HG02840 (cell line): ENCODE results near the gene RECQL5.

Experiments used
- ATAC-seq: cut with Tn5 transposase; IDR thresholded peaks from one replicate; pipeline ENCODE4 v1.9.1; 2021; ENCODE audit warnings: mild to moderate bottlenecking, moderate library complexity, moderate number of reproducible peaks; ENCODE audit not compliant: unreplicated experiment, low FRiP score

RECQL5 gene

GRCh38 chr17:75635610-75636202 lies 31.2 kb downstream of the RECQL5 start:
- ATAC-seq, result no peak

DNA sequence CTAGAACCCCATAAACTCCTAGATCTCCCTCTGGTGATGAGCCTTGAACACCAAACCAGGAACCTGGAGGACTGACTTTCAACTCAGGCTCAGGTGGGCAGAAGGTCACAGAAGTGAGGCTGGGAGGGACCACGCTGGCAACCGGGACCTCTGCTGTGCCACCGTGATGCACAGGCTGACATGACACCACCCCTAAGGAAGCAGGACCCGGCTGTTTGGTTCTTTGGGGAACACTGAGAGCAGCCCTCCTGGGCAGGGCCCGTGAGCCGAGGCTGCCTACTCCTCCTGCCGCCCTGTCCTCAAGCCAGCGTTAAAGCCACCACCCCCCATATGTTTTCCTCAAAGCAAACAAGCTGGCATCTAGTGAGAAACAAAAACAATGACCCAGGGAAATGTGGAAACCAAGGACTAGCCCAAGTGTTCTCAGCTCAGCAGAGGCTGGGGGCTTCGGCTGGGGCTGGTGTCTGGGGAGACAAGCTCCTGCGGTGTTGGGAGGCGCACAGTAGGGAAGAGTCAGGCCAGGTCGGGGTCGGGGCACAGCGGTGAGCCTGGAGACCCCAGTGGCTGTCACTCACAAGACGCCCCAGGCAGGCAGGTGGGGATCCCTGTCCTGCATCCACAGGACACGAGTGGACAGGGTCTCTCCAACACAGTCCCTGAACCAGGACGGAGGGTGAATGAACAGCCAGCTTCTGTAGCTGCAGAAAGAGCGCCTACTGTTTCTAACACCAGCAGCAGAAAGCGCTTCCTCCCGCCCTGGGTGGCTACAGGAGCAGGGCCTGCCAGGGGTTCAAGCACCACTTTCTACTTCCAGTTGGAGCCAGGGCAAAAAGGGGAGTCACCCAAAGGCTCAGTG lies 32.0 kb downstream of the RECQL5 start:
- ATAC-seq, result no peak

DNA sequence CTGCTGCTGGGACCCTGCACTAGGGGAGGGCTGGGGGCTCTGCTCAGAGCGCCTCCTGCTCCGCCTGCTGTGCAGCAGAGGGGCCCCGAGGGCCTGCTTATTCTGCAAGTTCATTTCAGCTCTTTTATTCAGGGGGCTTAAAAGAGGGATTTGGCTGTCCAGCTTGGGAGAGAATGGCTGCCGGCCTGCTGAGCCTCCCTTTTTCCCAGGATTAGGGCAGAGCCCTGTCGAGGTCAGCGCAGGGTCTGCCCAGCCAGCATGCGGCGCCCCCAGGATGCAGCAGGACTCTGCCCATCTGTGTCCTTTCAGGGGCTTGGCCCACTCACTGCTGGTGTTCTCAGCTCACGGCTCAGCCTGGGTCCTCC lies 32.6 kb downstream of the RECQL5 start:
- no peak for ATAC-seq

- ATAC-seq, result no peak
Observed at GRCh38 chr17:75633486-75634375, 33.2 kb downstream of the RECQL5 start.

DNA sequence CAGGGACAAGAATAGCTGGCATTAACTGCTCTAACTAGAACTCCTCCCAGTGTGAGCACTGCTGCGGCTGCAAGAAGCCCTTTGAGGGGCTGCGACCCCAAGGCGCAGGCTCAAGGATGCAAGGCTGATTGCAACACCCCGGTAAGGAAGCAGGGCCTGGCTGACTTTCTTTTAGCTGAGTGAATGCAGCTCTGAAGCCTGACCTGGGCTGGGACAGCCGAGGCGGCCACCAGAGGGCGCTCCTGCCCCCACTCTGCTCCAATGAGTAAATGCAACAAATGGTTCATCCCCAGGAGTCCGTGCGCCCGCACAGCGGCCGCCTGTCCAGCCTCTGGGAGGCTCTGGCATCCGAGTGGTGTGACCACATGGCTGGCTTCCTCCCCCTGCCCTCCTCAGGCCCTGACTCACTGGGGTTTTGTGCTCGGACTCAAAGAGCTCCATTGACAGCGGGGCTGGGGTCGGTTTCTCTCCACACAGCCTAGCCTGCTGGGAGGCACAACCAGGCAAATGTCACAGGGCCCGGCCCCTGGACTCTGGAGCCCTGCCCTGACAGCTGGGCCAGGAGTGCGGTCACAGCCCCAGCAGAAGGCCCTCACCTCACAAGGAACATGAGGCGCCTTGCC lies 34.0 kb downstream of the RECQL5 start, which contains the start of gene SMIM5:
SMIM5 (plus strand) TSS at position 572 of the 623 bp plus-strand sequence. CDS start 6,768 bp downstream, outside the sequence.
- no peak for ATAC-seq

DNA sequence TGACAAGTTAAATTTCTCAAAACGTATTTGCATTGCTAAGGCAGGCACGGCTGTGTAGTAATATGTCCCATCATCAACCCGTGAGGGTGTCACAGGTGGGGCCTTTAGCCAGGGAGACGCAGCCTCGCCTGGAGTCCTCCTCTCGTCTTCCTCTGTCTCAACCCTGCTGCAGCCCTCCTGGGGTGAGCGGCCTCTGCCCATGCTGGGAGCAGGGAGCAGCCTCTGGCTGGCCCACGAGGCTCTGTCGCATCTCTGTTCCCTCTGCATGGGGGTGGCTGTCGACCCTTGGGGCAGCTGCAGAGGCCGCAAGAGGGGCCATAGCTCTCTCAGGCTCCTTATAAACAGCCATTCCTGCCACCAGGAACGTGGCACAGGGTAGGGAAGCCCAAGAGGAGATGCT lies 34.5 kb downstream of the RECQL5 start:
- no peak for ATAC-seq

GRCh38 chr17:75631353-75631752 lies 35.6 kb downstream of the RECQL5 start:
- no peak for ATAC-seq

DNA sequence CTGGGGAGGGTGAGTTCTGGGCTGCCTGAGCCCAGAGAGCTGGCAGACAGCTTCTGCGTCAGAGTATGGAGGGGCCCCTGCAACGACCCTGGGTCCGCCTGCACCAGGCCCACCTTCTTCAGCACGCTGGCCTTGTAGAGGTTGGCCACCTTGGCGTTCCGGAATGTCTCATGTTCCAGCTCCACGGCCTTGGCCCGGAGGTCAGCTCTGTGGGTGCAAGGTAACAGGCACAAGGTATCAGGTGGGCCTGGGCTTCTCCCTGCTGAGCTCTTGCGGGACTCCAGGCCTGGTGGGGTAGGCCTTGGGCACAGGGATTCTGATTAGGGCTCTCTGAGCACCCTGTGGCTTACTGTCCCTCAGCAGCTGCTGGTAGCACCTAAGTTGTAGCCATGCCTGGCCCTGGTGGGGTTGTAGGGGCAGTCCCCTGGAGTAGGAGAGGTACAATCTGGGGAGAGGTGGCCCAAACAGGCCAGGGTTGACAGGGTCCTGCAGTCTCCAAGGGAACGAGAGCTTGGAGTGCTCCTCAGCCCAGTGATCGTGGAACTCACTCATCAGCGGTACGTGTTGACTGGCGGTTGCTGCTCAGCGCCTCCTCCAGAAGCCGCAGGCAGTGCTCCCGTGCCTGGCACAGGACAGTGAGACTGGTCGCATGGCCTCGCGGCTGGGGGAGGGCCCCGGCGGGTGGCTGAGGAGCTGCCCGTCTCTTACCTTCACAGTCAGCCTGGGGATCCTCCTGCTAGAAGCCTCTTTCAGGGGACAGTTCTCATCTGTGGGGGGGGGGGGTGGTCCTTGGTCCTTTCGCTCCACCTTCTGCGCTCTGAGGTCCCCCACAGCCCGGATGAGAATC lies 36.7 kb downstream of the RECQL5 start:
- ATAC-seq, result no peak

- ATAC-seq, result no peak
Observed at GRCh38 chr17:75629157-75629556, 37.8 kb downstream of the RECQL5 start.

GRCh38 chr17:75628425-75628824 lies 38.5 kb downstream of the RECQL5 start:
- ATAC-seq, result no peak

- ATAC-seq, result no peak
Observed at GRCh38 chr17:75627094-75627493, 39.9 kb downstream of the RECQL5 start.

GRCh38 chr17:75626496-75627038 lies 40.4 kb downstream of the RECQL5 start:
- ATAC-seq, result no peak

GRCh38 chr17:75625813-75626486 lies 41.0 kb downstream of the RECQL5 start:
- no peak for ATAC-seq

DNA sequence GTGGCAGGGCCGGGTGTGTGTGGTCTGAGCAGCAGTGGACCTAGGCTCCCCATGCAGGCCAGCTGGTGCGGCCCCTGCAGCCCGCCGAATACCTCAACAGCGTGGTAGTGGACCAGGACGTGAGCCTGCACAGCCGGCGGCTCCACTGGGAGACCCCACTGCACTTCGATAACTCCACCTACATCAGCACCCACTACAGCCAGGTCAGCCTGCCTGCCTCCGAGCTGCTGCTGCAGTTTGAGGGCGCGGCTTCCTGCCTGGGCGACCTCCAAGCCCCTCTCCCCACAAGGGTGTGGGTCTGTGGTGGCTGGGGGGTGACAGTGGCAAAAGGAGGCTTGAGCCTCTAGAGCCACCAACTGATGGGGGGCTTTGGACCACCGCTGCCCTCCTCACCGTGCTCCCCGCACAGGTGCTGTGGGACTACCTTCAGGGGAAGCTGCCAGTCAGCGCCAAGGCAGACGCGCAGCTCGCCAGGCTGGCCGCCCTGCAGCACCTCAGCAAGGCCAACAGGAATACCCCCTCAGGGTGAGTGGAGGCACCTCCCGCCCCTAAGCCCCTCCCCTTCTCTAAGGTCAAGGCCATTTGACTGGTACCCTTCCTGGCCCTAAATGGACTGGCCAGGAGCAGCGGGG lies 42.1 kb downstream of the RECQL5 start:
- no peak for ATAC-seq

DNA sequence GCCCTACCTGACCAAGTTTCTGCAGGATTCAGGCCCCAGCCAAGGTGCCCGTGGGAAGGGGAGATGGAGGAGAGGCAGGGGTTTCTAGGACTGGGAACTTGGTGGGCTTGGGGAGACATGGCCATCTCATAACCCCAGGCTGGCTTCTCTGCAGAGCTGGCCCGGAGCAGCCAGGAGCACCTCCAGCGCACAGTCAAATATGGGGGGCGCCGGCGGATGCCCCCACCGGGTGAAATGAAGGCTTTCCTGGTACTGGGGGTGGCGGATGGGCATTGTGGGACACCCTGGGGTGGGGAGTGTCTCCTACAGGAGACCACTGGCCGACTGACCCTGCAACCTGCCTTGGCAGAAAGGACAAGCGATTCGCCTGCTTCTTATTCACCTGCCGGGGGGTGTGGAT lies 42.9 kb downstream of the RECQL5 start:
- no peak for ATAC-seq

DNA sequence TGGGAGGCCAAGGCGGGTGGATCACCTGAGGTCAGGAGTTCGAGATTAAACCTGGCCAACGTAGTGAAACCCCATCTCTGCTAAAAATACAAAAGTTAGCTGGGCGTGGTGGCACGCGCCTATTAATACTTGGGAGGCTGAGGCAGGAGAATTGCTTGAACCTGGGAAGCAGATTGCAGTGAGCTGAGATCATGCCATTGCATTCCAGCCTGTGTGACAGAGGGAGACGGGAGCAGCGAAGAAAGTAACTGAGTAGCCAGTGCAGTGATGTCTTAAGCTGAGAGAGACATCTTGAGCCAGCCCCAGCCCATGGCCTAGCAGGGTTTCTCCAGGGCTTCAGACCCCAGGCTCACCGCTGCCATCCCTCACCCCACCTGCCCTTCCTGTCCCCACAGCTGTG lies 43.6 kb downstream of the RECQL5 start:
- ATAC-seq, result no peak

GRCh38 chr17:75622771-75623273 lies 44.1 kb downstream of the RECQL5 start:
- ATAC-seq, result no peak

DNA sequence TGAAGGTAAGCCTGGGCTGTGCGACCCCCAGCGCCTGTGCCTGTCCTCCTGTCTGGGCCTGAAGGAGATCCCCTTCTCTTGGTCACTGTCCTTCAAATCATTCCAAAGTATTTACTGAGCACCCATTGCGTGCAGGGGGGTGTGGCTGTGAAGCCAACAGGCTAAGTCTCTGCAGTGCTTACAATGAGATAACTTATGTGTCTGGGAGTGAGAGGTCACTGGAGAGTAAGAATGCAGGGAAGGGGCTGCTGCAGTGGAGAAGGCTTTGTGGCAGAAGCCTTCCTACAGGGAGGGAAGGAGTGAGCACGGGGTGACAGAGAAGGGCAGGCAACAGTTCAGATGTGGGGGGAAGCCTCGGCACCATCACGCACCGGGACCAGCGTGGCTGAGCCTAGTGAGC lies 44.9 kb downstream of the RECQL5 start:
- no peak for ATAC-seq
